ENCODE measurements around the gene TJP3.

Gene TJP3

DNA sequence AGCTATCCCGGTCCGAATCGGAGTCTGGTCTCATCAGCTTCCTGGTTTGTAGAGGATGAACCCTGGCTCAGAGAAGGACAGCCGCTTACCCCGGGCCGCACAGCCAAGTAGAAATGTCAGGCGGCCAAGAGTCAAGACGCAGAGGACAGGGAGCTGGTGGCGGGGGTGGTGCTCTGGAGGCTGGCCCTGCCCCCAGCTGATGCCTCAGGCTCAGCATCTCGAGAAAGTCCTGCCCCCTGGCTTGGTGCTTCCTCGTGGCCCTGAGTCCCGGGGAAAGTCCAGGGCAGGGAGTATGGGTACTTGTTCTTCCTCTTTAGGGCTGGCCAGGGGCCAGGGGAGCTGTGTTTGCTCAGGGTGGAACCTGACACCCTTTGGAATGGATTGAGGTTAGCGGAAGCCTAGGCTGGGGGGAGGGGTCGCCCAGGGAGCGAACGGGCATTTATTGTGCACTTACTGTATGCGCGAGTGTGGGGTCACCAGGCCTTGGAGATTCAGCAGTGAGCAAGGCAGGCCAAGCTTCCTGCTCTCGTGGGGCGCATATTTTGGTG lies 2.2 kb downstream of the TJP3 start:
- no peak for DNase-seq (ENCODE audit: low read depth in 2 of 2)

DNA sequence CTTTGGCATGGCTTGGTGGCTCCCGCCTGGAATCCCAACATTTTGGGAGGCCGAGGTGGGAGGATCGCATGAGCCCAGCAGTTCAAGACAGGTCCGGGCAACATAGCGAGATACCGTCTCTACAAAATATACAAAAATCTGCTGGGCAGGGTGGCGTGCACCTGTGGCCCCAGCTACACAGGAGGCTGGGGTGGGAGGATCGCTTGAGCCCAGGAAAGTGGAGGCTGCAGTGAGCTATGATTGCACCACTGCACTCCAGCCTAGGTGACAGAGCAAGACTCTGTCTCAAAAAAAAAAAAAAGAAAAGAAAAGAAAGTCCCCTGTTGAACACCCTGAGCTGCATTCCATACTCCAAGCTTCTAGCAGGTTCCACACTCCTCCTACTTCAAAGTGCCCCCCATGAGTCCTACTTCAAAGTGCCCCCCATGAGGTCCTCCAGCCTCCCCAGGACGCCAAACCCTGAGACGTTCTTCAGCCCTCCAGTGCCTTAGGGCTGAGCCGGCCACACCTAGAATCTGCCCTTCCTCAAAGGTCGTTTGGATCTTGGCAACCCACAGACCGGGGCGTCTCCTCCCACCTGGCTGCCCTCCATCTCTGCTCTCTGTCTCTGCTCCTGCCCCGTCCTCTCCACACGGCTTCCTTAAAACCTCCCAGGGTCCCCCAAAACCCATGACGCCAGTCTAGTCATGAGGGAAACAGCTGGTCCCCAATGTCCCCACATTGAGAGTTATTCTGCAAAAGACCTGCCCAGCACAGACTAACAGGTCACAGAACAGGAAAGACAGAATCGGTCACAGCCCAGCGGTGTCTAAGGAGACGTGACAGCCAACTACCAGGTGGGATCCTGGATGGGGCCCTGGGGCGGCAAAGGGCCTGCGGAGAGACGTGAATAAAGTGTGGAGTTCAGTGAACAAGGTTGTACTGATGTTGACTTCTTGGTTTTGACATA lies 4.8 kb downstream of the TJP3 start:
- DNase-seq (ENCODE audit: low read depth in 2 of 2): no peak

DNA sequence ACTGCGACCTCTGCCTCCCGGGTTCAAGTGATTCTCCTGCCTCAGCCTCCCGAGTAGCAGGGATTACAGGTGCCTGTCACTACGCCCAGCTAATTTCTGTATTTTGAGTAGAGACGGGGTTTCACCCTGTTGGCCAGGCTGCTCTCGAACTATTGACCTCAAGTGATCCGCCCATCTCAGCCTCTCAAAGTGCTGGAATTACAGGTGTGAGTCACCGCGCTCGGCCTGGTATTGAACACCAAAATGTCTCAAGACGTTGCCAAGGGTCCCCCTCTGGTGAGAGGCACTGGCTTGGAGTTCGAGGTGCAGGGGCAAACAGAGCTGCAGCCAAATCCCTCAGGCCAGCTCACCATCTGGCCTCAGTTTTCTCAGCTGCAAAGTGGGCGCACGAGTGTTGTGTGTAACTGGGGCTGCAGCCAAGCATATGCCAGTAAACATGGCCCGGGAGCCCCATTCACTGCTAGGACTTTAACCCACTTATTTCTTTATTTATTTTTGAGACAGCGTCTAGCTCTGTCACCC lies 8.0 kb downstream of the TJP3 start:
- no peak for DNase-seq (ENCODE audit: low read depth in 2 of 2)

DNA sequence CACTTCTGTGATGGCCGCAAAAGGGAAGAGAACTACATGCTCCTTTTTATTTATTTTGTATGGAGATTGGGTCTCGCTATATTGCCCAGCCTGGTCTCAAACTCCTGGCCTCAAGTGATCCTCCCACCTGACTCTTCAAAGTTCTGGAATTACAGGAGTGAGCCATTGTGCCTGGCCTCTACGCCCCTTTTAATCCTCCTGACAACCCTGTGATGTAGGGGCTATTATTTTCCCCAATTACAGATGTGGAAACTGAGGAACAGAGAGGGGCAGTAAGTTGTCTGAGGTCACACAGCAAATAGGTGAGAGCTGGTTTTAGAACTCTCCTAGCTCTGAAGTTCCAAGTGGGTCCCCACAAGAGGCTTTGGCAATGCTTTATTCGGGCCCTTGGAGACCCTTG lies 11.7 kb downstream of the TJP3 start:
- no peak for DNase-seq (ENCODE audit: low read depth in 2 of 2)

DNA sequence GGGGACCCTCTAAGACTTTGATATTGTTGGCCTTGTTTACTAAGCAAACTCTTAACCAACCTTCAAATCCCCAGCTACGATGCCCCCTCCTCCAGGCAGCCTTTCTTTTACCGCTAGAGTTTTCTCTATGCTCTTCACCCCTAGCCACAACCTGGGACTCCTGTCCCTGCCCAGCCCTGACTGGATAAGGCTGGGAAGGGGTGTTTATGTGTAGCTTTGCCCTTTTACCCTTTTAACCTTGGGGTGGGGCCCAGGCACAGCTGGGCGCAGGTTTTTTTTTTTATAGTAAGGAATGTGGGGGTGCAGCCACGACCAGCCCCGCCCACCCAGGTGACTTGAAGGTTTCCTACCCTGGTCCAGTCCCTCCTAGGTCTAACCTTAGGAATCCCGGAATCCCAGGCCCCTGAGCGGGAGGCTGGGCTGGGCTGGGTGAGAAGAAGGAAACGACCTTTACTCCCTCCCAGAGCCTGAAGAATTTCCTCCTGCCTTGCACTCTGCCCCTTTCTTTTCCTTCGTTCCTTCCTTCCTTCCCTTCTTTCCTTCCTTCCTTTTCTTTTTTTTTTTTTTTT lies 12.2 kb downstream of the TJP3 start:
- no peak for DNase-seq (ENCODE audit: low read depth in 2 of 2)

DNA sequence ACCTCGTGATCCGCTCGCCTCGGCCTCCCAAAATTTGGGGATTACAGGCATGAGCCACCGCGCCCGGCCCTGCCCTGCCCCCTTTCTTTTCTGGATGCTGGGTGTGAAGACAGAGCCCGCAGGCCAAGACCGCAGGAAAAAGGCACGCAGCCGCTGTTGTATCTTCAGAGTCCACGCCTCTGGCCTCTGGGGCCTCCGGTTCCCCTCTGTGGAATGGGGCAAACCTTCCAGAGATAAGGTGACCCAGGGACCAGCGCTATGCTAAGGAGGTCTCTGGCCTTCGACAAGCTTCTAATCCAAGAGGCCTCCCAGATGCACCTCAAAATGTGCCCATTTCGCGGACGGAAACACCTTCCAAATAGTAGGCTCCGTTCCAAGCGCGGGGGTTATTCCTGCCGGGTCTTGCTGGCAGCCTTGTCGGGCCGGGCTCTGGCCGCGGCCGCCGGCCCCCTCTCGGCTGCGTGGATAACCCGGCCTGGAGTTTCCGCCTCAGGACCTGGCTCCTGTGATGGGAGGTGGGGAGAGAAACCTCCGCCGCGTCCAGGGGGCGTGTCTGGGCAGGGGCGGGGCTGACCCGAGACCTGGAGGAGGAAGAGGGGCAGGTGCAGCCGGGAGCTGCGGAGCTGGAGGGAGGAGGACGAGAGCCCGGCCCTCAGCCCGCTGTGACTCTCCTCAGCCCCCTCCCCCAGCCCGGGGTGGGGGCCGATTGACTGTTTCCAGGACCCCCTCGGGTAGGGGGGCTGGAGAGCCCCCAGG lies 13.1 kb downstream of the TJP3 start:
- peak; percentile 34 to 49 for DNase-seq (ENCODE audit: low read depth in 2 of 2)

DNA sequence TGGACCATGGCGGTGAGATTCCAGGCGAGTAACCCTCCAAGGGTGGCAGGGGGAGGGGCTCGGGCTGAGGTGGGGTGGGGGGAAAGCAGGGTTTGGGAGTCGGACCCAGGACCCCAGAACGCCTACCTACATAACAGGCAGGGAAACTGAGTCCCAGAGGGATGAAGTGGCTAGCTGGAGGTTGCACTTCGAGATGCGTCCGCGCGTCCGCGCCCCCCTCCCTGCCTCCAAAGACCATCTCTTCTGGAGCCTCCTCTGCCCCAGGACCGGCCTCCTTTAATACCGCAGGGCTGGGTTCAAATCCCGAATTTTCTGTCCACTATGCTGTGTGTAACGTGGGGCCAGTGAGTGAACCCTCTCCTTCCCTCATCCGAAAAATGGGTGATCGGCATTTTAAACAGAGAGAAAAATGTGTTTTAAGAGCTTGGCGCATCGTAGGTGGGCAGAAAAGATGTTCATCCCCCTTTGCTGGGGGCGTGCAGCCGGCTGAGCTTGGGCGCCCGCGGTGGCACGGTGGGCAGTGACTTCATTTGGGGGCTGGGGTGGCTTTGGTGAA lies 13.8 kb downstream of the TJP3 start:
- no peak for DNase-seq (ENCODE audit: low read depth in 2 of 2)

DNA sequence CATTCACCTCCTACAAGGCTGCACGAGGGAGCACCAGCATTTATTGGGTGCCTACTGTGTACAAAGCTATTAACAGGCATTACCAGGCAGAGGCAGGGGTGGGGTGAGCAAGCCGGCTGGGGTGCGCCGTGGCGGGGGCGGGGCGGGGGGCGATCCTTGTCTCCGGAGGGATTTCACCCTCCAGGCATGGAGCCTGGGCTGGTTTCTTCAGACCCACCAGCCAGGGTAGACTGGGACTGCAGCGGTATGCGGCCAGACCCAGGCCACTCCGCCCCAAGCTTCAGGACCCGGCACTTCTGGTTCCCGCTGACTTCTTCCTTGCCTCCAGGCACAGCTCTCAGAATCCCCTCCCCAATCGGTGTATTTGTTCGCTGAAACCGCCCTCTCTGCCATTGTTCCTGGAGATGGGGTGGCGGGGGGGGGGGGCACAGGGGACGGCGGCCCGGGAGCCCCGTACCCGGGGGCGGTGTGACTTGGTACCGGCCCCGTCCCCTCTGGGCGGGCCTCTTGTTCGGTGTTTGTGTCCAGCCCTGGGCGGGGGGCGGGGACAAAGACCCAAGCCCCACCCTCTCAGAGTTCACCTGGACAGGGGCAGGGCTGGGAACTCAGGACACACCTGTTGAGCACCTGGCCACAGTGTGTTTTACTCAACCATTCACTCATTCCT lies 14.4 kb downstream of the TJP3 start:
- no peak for DNase-seq (ENCODE audit: low read depth in 2 of 2)

DNA sequence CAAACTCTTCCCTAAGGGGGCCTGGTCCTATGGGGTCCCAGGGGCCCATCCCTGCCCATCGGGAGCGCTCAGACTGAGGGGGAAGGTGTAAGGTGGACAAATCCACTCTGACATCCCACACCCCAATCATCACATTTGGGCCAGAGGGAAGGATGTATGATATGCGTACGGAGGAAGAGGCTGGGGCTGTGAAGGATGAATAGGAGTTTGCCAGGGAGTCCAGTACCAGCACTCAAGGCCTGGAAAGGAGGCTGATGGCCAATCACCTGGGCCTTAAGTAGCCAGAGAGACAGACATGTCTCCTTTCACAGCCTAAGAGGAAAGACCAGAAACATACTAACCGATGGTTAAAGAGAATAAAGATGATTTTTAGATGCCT lies 14.9 kb downstream of the TJP3 start:
- DNase-seq (ENCODE audit: low read depth in 2 of 2): no peak

DNA sequence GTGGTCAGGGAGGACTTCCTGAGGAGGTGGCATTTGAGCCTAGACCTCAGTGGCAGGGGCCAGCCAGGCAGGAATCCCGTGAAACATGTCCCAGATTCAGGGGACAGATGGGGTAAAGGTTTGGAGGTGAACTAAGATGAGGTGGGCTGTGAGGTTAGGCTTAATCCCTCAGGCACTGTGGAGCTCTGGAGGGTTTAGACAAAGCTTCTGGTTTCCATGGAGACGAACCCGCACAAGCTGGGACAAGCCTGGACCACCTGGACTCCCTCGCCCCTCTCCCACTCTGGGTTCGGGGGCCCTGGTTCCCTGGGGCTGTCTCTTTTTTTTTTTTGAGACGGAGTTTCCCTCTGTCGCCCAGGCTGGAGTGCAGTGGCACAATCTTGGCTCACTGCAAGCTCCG lies 15.7 kb downstream of the TJP3 start:
- DNase-seq (ENCODE audit: low read depth in 2 of 2): no peak

DNA sequence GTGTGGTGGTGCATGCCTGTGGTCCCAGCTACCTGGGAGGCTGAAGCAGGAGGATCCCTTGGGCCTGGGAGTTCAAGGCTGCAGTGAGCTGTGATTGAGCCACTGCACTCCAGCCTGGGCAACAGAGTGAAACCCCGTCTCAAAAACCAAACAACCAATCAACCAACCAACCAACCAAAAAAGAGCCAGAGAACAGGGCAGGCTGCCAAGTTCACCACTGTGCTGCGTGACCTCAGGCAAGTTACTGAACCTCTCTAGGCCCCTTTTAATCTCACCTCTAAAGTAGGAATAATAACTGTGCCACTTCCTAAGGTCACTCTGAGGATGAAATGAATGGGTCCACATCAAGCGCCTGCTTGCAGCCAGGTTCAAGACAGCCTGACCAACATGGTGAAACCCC lies 16.9 kb downstream of the TJP3 start:
- no peak for DNase-seq (ENCODE audit: low read depth in 2 of 2)

DNA sequence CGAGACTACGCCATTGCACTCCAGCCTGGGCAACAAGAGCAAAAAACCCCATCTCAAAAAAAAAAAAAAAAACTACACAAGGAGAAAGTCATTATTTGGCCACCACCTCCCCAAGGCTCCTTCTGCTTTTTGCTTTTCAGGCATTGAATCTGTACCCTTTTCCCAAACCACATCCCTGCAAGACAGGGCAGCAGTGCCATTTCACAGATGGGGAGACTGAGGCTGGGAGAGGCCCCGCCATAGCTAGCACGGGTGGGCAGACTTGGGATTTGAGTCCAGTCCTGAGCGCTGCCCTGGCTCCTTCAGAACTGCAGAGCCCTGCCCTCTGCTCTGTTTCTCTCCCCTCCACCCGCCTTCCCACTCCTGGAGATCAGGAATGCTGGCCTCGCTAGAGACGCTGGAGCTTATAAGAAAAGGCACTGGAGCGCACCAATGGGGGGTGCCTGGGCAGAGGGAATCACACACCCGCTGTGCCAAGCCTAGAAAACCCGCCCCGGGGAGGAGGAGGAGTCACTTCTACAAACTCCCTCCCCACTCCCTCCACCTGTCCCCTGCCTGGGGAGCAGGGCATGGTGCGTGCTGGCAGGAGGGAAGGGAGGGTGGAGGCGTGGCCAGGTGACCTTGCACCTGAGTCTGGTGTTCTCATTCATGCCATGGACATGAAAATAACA lies 17.6 kb downstream of the TJP3 start:
- no peak for DNase-seq (ENCODE audit: low read depth in 2 of 2)

DNA sequence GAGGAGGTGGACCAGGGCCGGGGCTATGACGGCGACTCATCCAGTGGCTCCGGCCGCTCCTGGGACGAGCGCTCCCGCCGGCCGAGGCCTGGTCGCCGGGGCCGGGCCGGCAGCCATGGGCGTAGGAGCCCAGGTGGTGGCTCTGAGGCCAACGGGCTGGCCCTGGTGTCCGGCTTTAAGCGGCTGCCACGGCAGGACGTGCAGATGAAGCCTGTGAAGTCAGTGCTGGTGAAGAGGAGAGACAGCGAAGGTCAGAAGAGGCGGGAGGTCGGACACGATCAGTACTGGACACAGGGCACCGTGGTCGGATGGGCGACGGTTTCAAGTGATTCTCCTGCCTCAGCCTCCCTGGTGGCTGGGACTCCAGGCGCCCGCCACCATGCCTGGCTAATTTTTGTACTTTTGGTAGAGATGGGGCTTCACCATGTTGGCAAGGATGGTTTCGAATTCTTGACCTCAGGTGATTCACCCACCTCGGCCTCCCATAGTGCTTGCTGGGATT lies 22.3 kb downstream of the TJP3 start:
- DNase-seq (ENCODE audit: low read depth in 2 of 2): no peak

DNA sequence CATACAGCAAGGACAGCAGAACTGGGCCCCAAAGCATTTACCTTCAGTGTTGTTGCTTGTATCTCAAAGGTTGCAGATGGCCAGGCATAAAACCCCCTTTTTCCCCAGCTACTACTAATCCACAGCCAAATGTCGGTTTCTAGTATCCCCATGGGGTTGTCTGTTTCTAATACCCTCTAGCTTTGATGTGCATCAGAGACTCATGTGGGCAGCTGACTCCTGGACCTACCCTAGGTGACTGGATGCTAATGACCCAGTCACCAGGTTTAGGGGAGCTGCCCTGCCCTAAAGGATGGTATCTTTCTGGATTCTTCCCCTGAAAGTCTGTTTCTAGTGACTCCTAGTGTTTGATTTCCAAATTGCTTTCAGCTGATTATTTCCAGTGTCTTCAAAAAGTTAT lies 23.9 kb downstream of the TJP3 start:
- DNase-seq (ENCODE audit: low read depth in 2 of 2): no peak

DNA sequence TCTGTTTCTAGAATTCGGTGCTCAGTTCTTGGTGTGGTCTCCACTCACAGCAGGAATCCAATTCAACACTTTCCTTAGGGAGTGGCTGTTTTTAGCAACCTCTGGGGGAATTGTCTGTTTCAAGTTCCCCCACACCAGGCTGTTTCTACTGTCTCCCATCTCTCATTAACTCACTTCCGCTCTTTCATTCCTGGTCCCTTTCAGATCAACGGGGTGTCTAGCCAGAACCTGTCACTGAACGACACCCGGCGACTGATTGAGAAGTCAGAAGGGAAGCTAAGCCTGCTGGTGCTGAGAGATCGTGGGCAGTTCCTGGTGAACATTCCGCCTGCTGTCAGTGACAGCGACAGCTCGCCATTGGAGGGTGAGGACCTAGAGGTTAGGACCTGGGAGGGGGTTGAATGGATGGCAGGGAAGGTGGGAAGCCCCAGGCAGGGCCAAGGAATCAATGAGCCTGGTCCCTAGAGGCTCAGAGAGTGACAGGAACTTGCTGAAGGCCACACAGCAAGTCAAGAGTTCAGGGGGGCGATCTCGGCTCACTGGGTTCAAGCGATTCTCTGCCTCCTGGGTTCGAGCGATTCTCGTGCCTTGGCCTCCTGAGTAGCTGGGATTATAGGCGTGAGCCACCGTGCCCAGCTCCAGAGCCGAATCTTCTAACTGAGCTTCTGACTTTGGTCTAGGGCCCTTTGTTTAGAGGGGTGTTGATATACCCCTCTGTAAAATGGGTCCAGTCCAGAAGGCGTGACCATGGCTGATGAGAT lies 25.5 kb downstream of the TJP3 start:
- DNase-seq (ENCODE audit: low read depth in 2 of 2): no peak

DNA sequence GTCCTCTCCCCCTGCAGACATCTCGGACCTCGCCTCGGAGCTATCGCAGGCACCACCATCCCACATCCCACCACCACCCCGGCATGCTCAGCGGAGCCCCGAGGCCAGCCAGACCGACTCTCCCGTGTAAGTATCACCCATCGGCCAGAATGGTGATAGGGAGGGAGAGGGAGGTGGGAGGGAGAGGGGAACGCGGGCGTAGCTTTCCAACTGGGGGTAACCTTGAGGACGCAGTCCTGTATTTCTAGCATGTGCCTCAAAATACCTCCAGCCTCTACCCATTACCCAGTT lies 26.1 kb downstream of the TJP3 start:
- no peak for DNase-seq (ENCODE audit: low read depth in 2 of 2)

DNA sequence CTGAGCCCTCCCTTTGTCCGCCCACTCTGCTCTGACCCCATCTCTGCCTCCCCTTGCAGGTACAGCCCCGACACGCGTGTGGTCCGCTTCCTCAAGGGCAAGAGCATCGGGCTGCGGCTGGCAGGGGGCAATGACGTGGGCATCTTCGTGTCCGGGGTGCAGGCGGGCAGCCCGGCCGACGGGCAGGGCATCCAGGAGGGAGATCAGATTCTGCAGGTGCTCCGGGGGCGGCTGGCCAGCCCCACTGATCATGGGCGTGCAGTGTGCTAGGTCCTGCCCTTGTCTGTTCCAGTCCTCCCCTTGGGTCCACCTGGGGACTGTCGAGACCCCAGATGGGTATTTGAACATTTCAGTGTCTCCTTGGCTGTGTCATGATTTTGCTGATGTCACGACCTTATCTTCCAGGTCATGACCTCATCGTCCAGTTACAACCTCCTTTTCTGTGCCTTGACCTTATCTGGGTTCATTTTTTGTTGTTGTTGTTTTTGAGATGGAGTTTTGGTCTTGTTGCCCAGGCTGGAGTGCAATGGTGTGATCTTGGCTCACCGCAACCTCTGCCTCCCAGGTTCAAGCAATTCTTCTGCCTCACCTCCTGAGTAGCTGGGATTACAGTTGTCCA lies 28.0 kb downstream of the TJP3 start:
- no peak for DNase-seq (ENCODE audit: low read depth in 2 of 2)

DNA sequence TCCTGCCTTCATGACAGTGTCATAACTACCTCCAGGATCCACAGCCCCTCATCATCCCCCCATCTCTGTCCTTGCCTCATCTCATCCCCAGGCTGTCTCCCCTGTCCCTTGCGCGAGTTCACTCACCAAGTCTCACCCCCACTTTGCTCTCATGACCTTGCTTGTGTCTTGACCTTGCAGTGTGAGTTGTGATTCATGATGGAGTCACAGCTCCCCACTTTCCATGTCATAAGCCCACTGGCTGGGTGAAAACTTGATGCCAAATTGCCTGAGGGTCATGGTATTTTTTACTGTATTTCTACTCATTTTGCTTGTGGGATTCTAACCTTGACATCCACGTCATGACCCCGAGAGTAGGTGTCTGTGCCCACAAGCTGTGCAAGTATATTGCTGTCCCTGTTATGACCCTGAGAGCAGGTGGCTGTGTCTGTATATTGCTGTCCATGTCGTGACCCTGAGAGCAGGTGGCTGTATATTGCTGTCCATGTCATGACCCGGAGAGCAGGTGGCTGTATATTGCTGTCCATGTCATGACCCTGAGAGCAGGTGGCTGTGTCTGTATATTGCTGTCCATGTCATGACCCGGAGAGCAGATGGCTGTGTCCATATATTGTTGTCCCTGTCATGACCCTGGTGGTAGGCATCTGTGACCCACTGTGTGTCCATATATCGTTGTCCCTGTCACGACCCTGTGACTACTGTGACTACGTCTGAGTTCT lies 29.5 kb downstream of the TJP3 start:
- DNase-seq (ENCODE audit: low read depth in 2 of 2): no peak
